Jurkat, Clone E6-1 (cell line): ENCODE data around the gene C9orf78.
"Not testable (repeated sequence)": the region's sequence is repeated elsewhere in the genome, so short reads cannot be mapped to it uniquely, and the experiment has no call there.

Experiments
- DNase-seq: peaks from one replicate; pipeline ENCODE4 v3.0.0-alpha.2; 2011; ENCODE audit warnings: low read depth, low spot score
- H3K4me3 ChIP-seq: 2 replicates; pipeline ENCODE4 v1.5.1; 2011; ENCODE audit warnings: mild to moderate bottlenecking, low read length, control low read depth, moderate library complexity

The C9orf78 gene

DNA sequence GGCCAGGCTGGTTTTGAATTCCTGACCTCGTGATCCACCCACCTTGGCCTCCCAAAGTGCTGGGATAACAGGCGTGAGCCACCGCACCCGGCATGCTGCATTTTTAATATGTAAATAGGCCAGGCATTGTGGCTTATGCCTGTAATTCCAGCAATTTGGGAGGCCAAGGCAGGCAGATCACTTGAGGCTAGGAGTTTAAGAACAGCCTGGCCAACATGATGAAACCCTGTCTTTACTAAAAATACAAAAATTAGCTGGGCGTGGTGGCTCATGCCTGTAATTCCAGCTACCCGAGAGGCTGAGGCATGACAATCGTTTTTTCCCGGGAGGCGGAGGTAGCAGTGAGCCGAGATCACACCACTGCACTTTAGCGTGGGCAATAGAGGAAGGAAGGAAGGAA is 50.1 kb downstream of the C9orf78 start:
- not testable (repeated sequence) for DNase-seq, H3K4me3 ChIP-seq

DNA sequence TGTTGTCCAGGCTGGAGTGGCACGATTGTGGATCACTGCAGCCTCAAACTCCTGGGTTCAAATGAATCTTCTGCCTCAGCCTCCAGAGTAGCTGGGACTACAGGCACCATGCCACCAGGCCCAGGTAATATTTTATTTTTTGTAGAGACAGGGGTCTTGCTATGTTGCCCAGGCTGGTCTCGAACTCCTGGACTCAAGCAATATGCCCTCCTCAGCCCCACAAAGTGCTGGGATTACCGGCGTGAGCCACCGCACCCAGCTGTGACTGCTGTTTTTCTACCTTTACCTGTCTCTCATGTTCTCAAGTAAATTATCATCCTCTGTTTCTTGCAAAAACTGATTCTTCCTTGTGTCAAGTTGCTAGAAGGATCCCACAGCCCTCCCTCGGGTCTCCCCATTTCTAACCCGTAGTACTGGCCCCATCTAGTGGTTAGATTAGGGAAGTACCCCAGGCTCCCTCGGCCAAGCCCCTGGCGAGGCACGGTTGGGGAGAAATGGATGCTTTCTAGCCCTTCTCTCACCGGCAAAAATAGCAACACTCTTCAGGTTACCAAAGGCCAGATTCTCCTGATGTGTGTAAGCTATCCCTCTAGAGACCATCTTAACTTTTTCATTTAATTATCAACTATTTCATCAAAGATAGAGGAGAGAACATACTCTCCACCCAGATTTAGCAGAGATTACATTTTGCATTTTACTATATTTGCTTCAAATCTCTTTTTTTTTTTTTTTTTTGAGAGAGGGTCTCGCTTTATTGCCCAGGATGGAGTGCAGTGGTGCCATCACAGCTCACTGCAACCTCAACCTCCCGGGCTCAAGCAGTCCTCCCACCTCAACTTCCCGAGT is 51.3 kb downstream of the C9orf78 start:
- peak; percentile 65 for DNase-seq
- H3K4me3 ChIP-seq, result no peak overlapping the region

DNA sequence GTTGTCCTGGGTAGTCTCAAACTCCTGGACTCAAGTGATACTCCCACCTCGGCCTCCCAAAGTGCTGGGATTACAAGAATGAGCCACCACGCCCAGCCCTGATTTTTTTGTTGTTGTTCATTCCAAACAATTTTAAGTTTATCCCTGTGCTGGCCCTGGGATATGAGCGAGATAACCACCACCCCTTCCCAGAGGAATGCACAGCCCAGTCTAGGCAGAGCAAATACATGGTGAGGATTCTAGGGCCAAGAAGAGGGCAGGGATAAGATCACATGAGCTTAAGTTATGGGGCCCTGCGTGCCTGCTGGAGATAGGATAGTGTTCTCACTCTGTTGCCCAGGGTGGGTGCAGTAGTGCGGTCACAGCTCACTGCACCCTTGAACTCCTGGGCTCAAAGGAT is 53.1 kb downstream of the C9orf78 start:
- no peak for DNase-seq
- H3K4me3 ChIP-seq, result no peak overlapping the region

DNA sequence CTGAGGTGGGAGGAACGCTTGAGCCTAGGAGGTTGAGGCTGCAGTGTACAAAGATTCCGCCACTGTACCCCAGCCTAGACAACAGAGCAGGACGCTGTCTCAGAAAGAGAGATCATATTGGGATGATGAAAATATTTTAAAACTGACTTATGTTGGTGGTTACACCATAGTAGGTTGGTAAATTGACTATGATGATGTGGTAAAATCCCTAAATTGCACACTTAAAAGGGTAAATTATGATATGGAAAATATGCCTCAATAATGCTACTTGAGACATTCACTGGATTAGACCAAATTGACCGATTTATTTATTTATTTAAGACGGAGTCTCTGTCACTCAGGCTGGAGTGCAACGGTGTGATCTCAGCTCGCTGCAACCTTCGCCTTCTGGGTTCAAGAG is 53.9 kb downstream of the C9orf78 start:
- no peak overlapping the region for H3K4me3 ChIP-seq
- no peak for DNase-seq

DNA sequence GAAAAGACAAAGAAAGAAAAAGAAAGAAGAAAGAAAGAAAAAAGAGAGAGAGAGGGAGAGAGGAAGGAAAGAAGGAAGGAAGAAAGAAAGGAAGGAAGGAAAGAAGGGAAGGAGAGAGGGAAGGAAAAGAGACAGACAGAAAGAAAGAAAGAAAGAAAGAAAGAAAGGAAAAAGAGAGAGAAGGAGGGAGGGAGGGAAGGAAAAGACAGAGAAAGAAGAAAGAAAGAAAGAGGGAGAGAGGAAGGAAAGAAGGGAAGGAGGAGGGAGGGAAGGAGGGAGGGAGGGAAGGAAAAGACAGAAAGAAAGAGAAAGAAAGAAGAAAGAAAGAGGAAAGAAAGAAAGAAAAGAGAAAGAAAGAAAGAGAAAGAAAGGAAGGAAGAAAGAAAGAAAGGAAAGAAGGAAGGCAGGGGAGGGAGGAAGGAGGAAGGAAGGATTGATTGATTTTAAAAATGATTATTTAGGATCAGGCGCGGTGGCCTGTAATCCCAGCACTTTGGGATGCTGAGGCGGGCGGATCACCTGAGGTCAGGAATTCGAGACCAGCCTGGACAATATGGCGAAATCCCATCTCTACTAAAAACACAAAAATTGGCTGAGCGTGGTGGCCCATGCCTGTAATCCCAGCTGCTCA is 55.4 kb downstream of the C9orf78 start:
- no peak overlapping the region for H3K4me3 ChIP-seq
- DNase-seq, result no peak

DNA sequence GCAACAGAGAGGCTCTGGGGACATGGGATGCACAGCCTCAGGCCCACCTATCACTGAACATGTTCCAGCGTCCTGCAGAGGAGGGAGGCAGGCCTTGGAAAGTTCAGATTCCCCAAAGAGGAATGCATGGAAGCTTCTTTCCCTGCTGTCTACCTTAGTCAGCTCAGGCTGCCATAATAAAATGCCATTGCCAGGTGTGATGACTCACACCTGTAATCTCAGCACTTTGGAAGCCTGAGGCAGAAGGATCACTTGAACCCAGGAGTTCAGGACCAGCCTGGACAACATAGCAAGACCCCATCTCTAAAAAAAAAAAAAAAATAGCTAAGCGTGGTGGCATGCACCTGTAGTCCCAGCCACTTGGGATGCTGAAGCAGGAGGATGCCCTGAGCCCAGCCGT is 56.6 kb downstream of the C9orf78 start:
- DNase-seq, result no peak
- H3K4me3 ChIP-seq, result no peak overlapping the region

DNA sequence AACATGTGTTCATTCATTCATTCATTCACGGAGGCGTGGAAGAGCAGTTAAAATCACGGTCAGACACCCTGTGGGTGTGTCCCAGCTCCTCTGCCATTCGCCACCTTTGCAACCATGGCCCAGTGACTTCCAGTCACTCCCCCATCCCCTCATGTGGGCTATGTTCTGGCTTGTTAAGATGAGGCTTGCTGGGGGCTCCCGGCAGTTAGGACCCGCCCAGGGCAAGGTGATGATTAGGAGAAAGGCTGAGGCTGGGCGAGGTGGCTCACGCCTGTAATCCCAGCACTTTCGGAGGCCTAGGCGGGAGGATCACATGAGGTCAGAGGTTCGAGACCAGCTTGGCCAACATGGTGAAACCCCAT is 57.3 kb downstream of the C9orf78 start:
- no peak overlapping the region for H3K4me3 ChIP-seq
- no peak for DNase-seq
